Testis (tissue), 5 donors: Measurements from ENCODE around the gene KRTAP19-6. TPM values are rescaled to one million over a fixed set of nuclear protein-coding genes. Genes with fewer than 3 reads are reported as not detected.

ENCODE experiments used
- DNase-seq: peaks from one replicate; pipeline ENCODE4 v3.0.0-alpha.2; 2019
- H3K27ac ChIP-seq, 2 donors: fragments of 200-600 bp; sonication (generic); one replicate each; pipeline ENCODE4 v1.5.1; 2019
- H3K27me3 ChIP-seq: fragments of 200-600 bp; sonication (generic); one replicate; pipeline ENCODE4 v1.5.1; 2019
- H3K36me3 ChIP-seq: fragments of 200-600 bp; sonication (generic); one replicate; pipeline ENCODE4 v1.5.1; 2017; ENCODE audit warnings: low read depth; ENCODE audit errors: missing control alignments
- H3K4me1 ChIP-seq: fragments of 200-600 bp; sonication (generic); one replicate; pipeline ENCODE4 v1.5.1; 2019
- H3K4me3 ChIP-seq, 2 donors: fragments of 200-600 bp; sonication (generic); one replicate each; pipeline ENCODE4 v1.5.1; 2017 to 2019
- H3K9me3 ChIP-seq: fragments of 200-600 bp; sonication (generic); one replicate; pipeline ENCODE4 v1.5.1; 2017
- CTCF ChIP-seq, 3 experiments: fragments of 450-650 bp in 2 of 3; fragments of 200-600 bp in 1 of 3; sonication (generic) in 1 of 3; IDR thresholded peaks; one replicate each; pipeline ENCODE4 v1.5.1; 2016 to 2019; ENCODE audit warnings: antibody characterized with exemption in 3 of 3, mild to moderate bottlenecking in 2 of 3, moderate library complexity in 1 of 3
- POLR2A ChIP-seq: fragments of 450-650 bp; IDR thresholded peaks from one replicate; pipeline ENCODE4 v1.6.1; 2017; ENCODE audit warnings: antibody characterized with exemption, mild to moderate bottlenecking, moderate library complexity
- WGBS, 2 donors: methylation state at CpG; one replicate each; pipeline ENCODE4 v1.1.5; 2018; 5-methylcytosine and 5-hydroxymethylcytosine counted together
- intact Hi-C: fragments of 100-400 bp; cut with DNase I; formaldehyde crosslinking; loops from one replicate; pipeline ENCODE4 v1.15.1; 2023; ENCODE audit warnings: low total_unique reads
- long read RNA-seq, 2 donors: transcript quantifications; one replicate each; lab custom pipeline, GENCODE V29; 2026
- polyA plus RNA-seq: library from polyadenylated mRNA; stranded (reverse); fragments of 350-450 nt; fragmentation: Illumina TruSeq; extraction: RNeasy Lipid Tissue Mini Kit (QIAGEN cat#74804); gene quantifications from one replicate; pipeline ENCODE4 v1.2.3, GENCODE V29; 2014; ENCODE audit warnings: low read depth, low replicate concordance; ENCODE audit not compliant: insufficient read depth
- total RNA-seq, 2 donors: library from RNA; depleted of rRNA; stranded (reverse); fragments of >200 nt; gene quantifications; one replicate each; pipeline ENCODE4 v1.2.3, GENCODE V29; 2016

The KRTAP19-6 gene
- not detected for total RNA-seq
- not detected for polyA plus RNA-seq
- long read RNA-seq, donor 1: 0 reads
- long read RNA-seq, donor 2: 0 reads

- intact Hi-C loops: no loop called here
- WGBS, 2 donors: 74 to 89% methylated on average over 1 of the region's 1 CpG
- no peaks in the 10 kb centered on the region for H3K9me3 ChIP-seq
- H3K27me3 ChIP-seq: no peaks in the 10 kb centered on the region
- no peak for TF ChIP-seq POLR2A
- TF ChIP-seq CTCF (IDR thresholded peaks at IDR 0.05): no peak
- no peaks in the 10 kb centered on the region for H3K36me3 ChIP-seq
- DNase-seq: no peak
- no peak within 1 kb of the TSS for H3K4me3 ChIP-seq
- H3K4me1 ChIP-seq: no peaks in the 10 kb centered on the region
- H3K27ac ChIP-seq: no peak within 1 kb of the TSS
These were observed at the start of gene KRTAP19-6 for GRCh38 chr21:30541764-30542163. TSS of gene KRTAP19-6 (minus strand) at chr21:30541864. CDS start at chr21:30541833, 31 bp downstream.

GRCh38 chr21:30590297-30590696 lies 48.6 kb upstream of the KRTAP19-6 start, which contains the start of gene KRTAP22-2:
TSS of gene KRTAP22-2 (minus strand) at chr21:30590397.
- no peaks in the 10 kb centered on the region for H3K36me3 ChIP-seq
- no peak within 1 kb of the TSS for H3K27ac ChIP-seq
- intact Hi-C loops: no loop called here
- TF ChIP-seq CTCF (IDR thresholded peaks at IDR 0.05) (no peak), POLR2A (no peak)
- no peaks in the 10 kb centered on the region for H3K27me3 ChIP-seq
- H3K4me1 ChIP-seq: no peaks in the 10 kb centered on the region
- no peak for DNase-seq
- no peak within 1 kb of the TSS for H3K4me3 ChIP-seq
- no peaks in the 10 kb centered on the region for H3K9me3 ChIP-seq

GRCh38 chr21:30582870-30583269 lies 41.2 kb upstream of the KRTAP19-6 start:
- Histone ChIP-seq H3K27ac (no peak overlapping the region), H3K4me1 (no peaks in the 10 kb centered on the region), H3K27me3 (no peaks in the 10 kb centered on the region), H3K36me3 (no peaks in the 10 kb centered on the region), H3K9me3 (no peaks in the 10 kb centered on the region), H3K4me3 (no peak overlapping the region)
- DNase-seq: no peak
- intact Hi-C loops: no loop called here
- TF ChIP-seq POLR2A (no peak), CTCF (IDR thresholded peaks at IDR 0.05) (no peak)
- WGBS, 2 donors: 40 to 71% methylated on average over 1 of the region's 1 CpG

GRCh38 chr21:30580132-30580531 lies 38.5 kb upstream of the KRTAP19-6 start:
- Histone ChIP-seq H3K36me3 (no peaks in the 10 kb centered on the region), H3K4me1 (no peaks in the 10 kb centered on the region), H3K27me3 (no peaks in the 10 kb centered on the region), H3K9me3 (no peaks in the 10 kb centered on the region), H3K4me3 (no peak overlapping the region), H3K27ac (no peak overlapping the region)
- no peak for TF ChIP-seq POLR2A
- TF ChIP-seq CTCF (IDR thresholded peaks at IDR 0.05): no peak
- intact Hi-C loops: no loop called here
- no peak for DNase-seq
- WGBS, 2 donors: 59 to 63% methylated on average over 3 of the region's 3 CpGs

- Histone ChIP-seq H3K9me3 (no peaks in the 10 kb centered on the region), H3K27me3 (no peaks in the 10 kb centered on the region), H3K4me1 (no peaks in the 10 kb centered on the region), H3K27ac (no peak overlapping the region), H3K36me3 (no peaks in the 10 kb centered on the region), H3K4me3 (no peak overlapping the region)
- WGBS, 2 donors: 27 to 33% methylated on average over 1 of the region's 1 CpG
- intact Hi-C loops: no loop called here
- no peak for DNase-seq
- no peak for TF ChIP-seq POLR2A
- no peak for TF ChIP-seq CTCF (IDR thresholded peaks at IDR 0.05)
These were observed 37.7 kb upstream of the KRTAP19-6 start for GRCh38 chr21:30579346-30579745.
